Measurements from ENCODE around the gene SYNPO.

The SYNPO gene

GRCh38 chr5:150659360-150660107 is 19.1 kb downstream of the SYNPO start:
- DNase-seq = no peak

GRCh38 chr5:150660108-150660831 is 19.8 kb downstream of the SYNPO start:
- DNase-seq = no peak

- no peak for DNase-seq
These were observed 20.6 kb downstream of the SYNPO start, which contains the start of gene MYOZ3 for GRCh38 chr5:150661086-150661485. Gene MYOZ3, plus strand, starts transcription at chr5:150661251. Its CDS starts 1,691 bp downstream, at chr5:150662942.

GRCh38 chr5:150661821-150662596 is 21.5 kb downstream of the SYNPO start:
- no peak for DNase-seq

- no peak for DNase-seq
These were observed 22.5 kb downstream of the SYNPO start for GRCh38 chr5:150662731-150663516.

GRCh38 chr5:150663936-150664335 is 23.5 kb downstream of the SYNPO start:
- no peak for DNase-seq

GRCh38 chr5:150665044-150665443 is 24.6 kb downstream of the SYNPO start:
- DNase-seq = no peak

- no peak for DNase-seq
These were observed 30.0 kb downstream of the SYNPO start for GRCh38 chr5:150670275-150670947.

- DNase-seq = no peak
These were observed 30.5 kb downstream of the SYNPO start for GRCh38 chr5:150670948-150671310.

GRCh38 chr5:150671509-150672236 is 31.2 kb downstream of the SYNPO start:
- DNase-seq = no peak

- no peak for DNase-seq
These were observed 31.9 kb downstream of the SYNPO start for GRCh38 chr5:150672237-150672883.

- no peak for DNase-seq
These were observed 32.4 kb downstream of the SYNPO start for GRCh38 chr5:150672884-150673275.

GRCh38 chr5:150674341-150674821 is 33.9 kb downstream of the SYNPO start:
- DNase-seq = no peak

GRCh38 chr5:150675069-150675468 is 34.6 kb downstream of the SYNPO start:
- no peak for DNase-seq

GRCh38 chr5:150676578-150676977 is 36.1 kb downstream of the SYNPO start:
- DNase-seq = no peak

GRCh38 chr5:150689120-150689519 is 48.7 kb downstream of the SYNPO start:
- no peak for DNase-seq

GRCh38 chr5:150690760-150691159 is 50.3 kb downstream of the SYNPO start:
- no peak for DNase-seq

- no peak for DNase-seq
These were observed 51.8 kb downstream of the SYNPO start for GRCh38 chr5:150692276-150692675.

- no peak for DNase-seq
These were observed 54.2 kb downstream of the SYNPO start for GRCh38 chr5:150694612-150695011.

GRCh38 chr5:150700246-150700593 is 59.8 kb downstream of the SYNPO start:
- DNase-seq = no peak
